IPS DF 4.7 (cell line): Measurements from ENCODE around the gene IL2RG.

Experiments used
- DNase-seq: peaks from one replicate; pipeline ENCODE4 v3.0.0-alpha.2; 2013; ENCODE audit warnings: low spot score; ENCODE audit errors: extremely low read depth

The IL2RG gene

DNA sequence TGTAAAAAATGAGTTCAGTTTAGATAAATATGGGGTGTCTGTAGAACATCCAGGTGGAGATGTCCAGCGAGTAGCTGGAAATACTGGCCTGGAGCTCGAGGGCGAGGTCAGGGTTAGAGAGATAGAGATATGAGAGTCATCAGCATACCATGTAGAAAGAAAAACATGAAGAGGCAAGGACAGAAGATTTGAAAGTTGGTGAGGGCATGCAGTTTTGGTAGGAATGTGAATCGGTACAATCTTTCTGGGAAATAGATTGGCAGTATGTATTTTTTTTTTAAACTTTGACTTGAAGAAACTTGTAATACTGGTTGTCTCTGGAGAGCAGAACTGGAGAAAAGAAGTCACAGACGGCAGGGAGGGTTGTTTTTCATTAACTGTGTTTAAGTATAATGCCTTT, 40.8 kb downstream of the IL2RG start:
- no peak for DNase-seq

DNA sequence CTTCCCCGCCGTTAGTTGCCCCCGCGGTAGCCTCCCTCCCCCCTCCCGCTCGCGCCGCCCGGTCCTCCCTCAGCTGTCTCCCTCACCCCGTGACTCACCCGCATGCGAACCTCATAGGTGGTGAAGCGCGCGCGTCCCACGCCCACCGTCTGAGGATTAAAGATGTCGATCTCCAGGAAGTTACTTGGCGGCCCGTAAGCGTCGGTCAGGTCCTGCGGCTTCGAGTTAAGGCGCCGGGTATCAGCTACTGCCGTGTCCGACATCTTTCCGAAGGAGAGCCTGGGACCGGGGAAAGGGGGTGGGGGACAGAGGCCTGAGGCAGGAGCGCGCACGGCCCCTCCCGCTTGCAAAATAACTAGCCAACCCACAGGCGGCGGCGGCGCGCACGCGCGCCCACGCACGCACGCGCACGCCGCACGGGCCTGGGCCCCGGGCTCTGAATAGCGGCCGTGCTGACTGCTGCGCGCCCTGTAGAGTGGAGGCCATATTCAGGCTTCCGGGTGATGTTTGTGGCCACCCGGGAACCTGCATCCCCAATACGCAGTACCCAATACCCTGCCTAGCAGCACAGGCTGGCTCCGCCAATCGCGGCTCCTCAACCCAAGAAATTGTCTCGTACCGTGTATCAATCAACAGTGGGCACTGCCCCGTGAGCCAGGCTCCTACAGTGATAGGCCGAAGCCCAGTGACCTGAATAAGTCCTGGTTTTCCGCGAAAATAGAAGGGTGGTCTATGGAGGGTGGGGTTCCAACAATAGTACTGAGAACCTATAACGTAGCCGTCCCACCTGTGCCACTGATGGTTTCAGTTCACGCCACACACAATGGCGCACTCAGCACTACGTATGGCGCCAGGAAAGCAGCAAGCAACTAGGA, 43.1 kb downstream of the IL2RG start, which contains the start of gene SNX12:
Gene SNX12 (minus strand): TSS at position 291 of the 875 bp plus-strand sequence. CDS start 28 bp downstream, at position 263.
- no peak for DNase-seq

DNA sequence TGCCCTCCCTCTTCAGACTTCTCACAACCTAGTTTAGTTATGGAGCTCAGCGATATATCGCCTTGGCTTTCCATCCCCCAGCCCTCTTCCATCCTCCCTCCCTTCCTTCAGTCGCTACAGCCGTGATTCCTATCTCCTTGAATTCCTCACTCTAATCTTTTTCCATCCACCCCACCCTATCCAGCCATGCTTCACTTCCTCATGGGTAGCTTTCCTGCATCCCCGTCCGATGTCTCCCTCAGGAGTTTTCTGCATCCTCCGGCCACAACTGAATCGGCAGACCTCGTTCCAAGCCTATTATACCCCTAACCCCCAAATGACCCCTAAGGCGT, 43.7 kb downstream of the IL2RG start:
- no peak for DNase-seq

DNA sequence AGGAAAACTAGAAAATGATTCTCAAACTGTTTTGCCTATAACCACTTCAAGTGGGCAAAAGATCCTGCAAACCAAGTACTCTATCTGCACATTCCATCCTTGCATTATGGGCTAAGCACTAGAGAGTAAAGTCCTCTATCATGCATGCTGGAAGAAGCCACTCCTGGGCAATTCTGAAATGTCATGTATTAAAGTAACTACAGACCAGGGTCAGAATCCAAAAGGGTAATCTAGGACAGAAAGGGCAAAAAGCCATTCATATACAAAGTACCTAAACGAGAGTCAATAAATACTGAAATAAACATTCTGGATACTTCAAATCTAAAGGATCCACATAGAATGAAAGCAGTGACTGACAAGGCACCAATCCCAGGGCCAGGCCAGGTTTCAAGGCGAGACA, 44.3 kb downstream of the IL2RG start:
- DNase-seq: no peak

DNA sequence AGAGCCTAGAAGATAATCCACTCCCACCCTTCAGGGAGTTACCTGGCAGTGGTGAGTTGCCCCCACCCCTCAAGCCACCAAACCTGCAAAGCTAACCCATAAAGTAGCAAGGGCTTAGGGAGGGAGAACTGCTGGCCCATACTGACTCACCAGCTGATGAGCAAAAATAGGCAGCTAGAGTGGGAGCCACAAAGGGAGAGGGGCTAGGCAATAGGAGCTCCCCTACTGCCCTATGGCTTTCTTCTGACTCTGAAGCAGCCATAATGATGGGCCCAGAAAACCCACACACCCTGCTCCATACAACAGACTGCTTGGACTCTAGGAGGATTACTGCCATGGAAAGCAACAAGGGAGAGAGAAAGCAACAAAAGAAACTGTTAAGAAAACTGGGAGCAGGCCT, 51.2 kb downstream of the IL2RG start:
- no peak for DNase-seq

DNA sequence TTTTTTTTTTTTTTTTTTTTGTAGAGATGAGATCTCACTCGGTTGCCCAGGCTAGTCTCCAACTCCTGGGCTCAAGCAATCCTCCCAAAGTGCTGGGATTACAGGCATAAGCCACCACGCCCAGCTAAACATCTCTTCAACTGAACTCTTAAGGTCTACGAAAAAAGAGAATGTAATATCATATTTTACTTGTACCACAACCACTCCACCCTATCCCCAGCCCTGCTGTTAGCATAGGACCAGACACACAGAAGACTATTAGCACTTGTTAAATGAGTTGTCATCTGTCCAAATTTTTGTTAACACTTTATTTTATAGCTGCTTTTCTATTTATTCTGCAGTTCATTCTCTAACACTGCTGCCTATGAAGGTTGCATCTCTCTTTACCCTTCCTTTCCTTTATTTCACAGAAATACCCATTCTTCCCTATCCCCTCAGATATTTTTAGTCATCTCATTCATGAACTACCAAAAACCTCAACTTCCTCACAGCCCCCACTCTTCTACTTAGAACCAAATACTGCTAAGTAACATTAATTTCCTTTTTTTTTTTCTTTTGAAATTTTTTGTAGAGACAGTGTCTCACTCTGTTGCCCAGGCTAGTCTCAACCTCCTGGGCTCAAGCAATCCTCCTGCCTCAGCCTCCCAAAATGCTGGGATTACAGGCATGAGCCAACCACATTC, 53.4 kb downstream of the IL2RG start:
- no peak for DNase-seq
